GM23338 (cell line): ENCODE measurements around the gene DLG2.

Experiments
- CREB1 ChIP-seq: fragments of 250-450 bp; sonication (Bioruptor Pico); IDR thresholded peaks from 2 replicates; pipeline ENCODE4 v1.5.0; 2020; ENCODE audit warnings: low read depth, mild to moderate bottlenecking, moderate library complexity
- EZH2 ChIP-seq: fragments of 200-600 bp; sonication (generic); IDR thresholded peaks from one replicate; pipeline ENCODE4 v1.8.0; 2017; ENCODE audit warnings: antibody characterized with exemption, mild to moderate bottlenecking, low read depth; ENCODE audit not compliant: unreplicated experiment
- POLR2AphosphoS5 ChIP-seq: IDR thresholded peaks from 2 replicates; pipeline ENCODE4 v1.6.1; 2016; ENCODE audit warnings: antibody characterized with exemption, low read depth
- ZNF114 ChIP-seq: fragments of 250-450 bp; sonication (Bioruptor Pico); IDR thresholded peaks from 2 replicates; pipeline ENCODE4 v1.5.0; 2020; ENCODE audit warnings: mild to moderate bottlenecking, moderate library complexity
- TF ChIP-seq, protein P1 (sequence below), 2 experiments: fragments of 200-600 bp in 1 of 2; sonication (generic) in 1 of 2; conservative IDR thresholded peaks; 2 replicates each; pipeline versions ENCODE4 v1.5.1 to v1.6.1; 2016 to 2017; ENCODE audit warnings: antibody characterized with exemption in 2 of 2, low read depth in 2 of 2, mild to moderate bottlenecking in 2 of 2, moderate library complexity in 1 of 2
- TF ChIP-seq, protein P2 (sequence below): IDR thresholded peaks from one replicate; pipeline ENCODE4 v1.6.1; 2018; ENCODE audit warnings: antibody characterized with exemption; ENCODE audit not compliant: unreplicated experiment

DNA sequence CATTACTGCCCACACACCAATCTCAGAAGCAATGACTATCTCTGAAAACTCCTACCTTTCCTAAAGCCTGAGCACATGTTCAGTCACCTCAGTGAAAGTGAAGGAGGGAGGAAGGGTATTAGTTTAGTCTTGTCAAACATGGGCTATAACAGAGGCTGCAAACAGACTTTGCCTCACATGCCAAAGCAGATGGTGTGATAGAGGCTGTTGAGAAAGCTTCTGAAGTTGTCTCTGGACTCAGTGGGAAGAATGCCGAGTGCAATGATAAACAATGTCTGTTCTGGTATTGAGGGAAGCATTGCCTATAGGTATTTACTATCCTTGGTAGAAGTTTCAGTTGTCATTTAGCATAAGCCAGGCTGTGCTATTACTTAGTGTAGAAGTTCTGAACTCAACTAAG lies 2026.5 kb downstream of the DLG2 start:
- TF ChIP-seq, protein P1, sequence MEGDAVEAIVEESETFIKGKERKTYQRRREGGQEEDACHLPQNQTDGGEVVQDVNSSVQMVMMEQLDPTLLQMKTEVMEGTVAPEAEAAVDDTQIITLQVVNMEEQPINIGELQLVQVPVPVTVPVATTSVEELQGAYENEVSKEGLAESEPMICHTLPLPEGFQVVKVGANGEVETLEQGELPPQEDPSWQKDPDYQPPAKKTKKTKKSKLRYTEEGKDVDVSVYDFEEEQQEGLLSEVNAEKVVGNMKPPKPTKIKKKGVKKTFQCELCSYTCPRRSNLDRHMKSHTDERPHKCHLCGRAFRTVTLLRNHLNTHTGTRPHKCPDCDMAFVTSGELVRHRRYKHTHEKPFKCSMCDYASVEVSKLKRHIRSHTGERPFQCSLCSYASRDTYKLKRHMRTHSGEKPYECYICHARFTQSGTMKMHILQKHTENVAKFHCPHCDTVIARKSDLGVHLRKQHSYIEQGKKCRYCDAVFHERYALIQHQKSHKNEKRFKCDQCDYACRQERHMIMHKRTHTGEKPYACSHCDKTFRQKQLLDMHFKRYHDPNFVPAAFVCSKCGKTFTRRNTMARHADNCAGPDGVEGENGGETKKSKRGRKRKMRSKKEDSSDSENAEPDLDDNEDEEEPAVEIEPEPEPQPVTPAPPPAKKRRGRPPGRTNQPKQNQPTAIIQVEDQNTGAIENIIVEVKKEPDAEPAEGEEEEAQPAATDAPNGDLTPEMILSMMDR (conservative IDR thresholded peaks at IDR 0.05; ENCODE audit: low read depth in 2 of 2) = no peak
- TF ChIP-seq, protein P2, sequence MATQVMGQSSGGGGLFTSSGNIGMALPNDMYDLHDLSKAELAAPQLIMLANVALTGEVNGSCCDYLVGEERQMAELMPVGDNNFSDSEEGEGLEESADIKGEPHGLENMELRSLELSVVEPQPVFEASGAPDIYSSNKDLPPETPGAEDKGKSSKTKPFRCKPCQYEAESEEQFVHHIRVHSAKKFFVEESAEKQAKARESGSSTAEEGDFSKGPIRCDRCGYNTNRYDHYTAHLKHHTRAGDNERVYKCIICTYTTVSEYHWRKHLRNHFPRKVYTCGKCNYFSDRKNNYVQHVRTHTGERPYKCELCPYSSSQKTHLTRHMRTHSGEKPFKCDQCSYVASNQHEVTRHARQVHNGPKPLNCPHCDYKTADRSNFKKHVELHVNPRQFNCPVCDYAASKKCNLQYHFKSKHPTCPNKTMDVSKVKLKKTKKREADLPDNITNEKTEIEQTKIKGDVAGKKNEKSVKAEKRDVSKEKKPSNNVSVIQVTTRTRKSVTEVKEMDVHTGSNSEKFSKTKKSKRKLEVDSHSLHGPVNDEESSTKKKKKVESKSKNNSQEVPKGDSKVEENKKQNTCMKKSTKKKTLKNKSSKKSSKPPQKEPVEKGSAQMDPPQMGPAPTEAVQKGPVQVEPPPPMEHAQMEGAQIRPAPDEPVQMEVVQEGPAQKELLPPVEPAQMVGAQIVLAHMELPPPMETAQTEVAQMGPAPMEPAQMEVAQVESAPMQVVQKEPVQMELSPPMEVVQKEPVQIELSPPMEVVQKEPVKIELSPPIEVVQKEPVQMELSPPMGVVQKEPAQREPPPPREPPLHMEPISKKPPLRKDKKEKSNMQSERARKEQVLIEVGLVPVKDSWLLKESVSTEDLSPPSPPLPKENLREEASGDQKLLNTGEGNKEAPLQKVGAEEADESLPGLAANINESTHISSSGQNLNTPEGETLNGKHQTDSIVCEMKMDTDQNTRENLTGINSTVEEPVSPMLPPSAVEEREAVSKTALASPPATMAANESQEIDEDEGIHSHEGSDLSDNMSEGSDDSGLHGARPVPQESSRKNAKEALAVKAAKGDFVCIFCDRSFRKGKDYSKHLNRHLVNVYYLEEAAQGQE = no peak
- TF ChIP-seq POLR2AphosphoS5 = no peak
- TF ChIP-seq ZNF114 (CRISPR knock-in tag) = no peak
- TF ChIP-seq EZH2 = no peak
- no peak for TF ChIP-seq CREB1 (CRISPR knock-in tag)
